NCI-H748 (cell line): Measurements from ENCODE around the gene NAB1.

Experiments used
- DNase-seq: peaks from one replicate; lab custom pipeline; 2025; ENCODE audit not compliant: unreplicated experiment; lab: John Stamatoyannopoulos, UW

NAB1 gene

DNA sequence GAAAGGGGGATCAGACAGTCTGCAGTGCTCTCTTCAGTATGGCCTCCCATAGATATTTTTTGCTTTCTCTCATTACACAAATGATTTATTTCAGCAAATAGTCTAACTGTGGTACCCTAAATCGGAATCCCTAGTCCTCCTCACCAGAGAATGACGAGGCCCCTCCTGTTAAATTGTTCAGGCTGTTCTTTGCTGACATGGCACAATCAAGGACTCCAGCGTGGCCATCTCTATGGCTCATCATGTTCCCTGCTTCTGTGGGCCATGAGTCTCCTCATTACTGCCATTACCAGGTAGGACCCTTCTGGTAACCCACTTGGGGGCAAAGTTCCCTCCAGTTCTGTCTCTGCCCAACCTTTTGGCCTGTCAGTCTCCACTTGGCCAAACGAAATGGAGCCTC, 62.2 kb downstream of the NAB1 start:
- no peak for DNase-seq

DNA sequence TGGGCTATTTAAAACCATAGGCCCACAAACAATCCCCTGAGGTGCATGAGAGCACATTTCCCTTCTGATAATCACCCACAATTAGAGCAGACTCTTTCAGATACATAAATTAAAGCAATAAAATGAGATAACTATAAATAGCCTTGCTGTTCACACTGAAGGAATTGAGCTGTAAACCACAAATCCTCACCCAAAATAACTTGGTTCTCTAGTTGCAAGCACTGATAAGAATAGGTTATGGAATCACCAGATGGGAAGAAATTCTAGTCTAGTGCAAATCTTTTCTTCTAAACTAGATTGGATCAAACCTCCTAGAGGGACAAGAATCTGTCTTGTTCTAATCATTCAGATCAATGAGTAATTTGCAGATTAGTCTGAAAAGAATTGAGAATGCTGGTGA, 64.6 kb downstream of the NAB1 start:
- no peak for DNase-seq

DNA sequence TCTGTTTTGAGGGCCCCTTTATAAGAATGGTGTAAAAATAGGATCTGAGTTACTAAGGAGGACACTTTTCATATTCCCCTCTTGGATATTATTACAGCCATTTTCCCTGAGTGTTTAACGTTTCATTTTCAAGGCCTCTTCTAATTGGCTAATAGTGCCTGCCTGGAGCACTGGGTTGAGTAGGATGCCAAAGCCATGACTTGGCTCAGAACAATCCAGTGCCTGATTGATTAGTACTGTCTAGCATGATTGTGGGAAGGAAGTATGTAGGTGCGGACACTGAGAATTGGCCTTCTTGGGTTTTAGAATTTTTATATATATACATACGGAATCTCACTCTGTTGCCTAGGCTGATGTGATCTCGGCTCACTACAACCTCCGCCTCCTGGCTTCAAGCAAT, 66.1 kb downstream of the NAB1 start:
- no peak for DNase-seq

DNA sequence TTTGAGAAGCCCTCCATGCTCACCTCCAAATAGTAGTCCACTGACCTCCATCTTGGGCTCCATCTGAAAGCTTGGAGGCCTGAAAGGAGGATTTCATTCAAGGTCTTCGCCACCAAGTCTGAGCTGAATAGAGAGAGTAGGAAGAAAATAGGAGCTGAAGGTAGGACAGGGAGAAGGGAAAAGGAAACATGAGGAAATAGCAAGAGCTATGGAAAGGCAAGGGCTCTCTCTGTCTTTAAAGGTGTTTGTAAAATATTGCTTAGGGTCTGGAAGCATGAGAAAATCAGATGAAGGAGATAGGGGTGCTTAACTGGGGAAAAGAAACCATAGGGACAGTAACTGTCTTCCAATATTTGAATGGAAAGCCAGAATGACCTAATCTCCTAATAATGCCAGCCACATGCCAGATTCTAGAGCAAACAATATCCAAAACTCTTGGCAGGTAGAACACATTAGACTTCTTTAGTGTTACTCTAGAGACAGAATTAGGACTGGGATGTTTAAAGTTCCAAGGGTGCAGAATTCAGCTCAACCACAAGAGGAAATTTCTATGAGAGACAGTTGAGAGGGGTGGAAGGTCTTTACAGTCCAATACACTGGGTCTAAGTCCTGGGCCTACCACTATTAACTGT, 67.4 kb downstream of the NAB1 start:
- DNase-seq, result no peak

DNA sequence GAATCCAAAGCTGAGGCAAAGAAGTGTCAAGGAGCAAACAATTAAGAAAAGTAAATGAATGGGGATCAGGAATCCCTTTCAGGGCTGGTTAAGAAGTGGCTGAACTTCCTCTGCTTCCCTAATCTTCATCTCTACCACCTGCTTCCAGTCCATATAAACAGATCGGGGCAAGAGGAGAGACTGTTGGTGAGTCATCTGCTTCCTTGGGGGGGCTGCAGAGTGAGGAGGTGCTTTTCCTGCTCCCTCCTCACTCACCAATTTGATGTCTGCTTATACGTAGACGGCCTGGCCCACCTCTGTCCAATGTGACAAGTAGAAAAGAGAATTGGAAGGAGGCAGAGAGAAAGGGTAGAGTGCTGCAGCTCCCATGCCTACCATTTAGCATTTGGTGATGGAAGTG, 68.4 kb downstream of the NAB1 start:
- no peak for DNase-seq

DNA sequence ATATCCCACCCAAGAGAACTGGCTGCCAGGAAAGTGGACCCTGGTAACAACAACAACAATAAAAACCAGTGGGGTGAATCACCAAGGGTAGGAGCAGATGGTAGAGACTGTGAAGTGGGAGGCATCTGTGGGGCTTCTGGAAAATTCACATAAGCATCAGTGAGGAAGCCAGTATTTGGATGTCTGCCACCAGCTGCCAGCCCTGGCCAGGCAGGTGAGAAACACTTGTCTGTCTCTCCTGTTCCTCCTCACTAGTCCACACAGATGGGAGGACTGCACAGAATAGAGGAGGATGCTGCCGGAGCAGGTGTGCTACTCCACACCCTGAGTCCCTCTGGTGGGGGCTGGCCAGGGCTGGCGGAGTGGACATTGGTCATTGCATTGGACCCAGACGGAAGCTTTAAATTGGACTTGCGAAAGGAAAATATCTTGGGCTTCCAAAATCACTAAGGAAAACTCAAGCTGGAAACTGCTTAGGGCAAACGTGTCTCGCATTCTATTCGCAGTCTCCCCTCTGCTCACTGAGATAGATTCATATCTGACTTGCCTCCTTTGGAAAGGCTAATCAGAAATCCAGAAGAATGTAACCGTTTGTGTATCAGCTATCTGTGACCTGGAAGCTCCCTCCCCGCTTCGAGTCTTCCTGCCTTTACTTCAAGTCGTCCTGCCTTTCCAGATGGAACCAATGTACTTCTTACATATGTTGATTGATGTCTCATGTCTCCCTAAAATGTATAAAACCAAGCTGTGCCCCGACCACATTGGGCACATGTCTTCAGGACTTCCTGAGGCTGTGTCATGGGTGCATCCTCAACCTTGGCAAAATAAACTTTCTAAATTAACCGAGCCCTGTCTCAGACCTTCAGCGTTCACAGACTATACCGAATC, 69.1 kb downstream of the NAB1 start:
- peak; percentile 45 for DNase-seq

DNA sequence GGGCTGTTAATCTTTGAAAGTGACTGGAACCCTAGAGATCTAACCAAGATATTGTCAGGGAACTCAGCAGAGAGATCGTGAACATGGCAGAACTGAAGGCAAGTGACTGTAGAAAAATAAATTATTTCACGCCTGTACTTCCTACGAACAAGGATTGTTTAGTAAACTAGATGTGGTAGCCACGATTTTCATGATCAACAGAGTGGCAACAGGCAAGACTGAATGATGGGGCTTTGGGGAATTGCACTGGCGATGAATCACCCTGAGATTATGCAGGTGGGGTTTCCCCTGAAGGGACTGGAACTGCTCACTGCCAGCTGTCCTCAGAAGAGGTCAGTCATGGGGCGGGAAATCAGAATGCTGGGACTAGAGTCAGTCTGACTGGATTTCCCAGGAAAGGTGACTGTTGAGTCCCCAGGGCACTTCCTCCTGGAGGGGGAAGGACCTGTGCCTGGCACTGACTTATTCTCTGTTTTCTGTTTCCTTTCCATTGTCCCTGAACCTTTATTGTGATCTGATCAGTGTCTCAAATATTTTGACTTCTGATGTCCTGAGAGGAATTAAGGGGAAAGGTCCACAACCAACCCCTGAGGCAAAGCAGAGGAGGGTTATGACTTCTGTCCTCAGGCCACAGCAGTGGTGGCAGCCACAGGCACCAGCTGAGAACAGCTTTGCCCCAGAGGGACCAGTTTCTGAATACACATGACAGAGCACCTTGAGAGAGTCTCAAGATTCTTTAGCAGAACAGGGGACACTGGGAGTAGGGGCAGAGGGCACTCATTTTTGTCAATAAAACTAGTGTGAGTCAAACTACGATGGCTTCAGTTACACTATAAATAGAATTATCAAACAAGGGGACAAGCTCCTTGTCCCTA, 70.0 kb downstream of the NAB1 start:
- DNase-seq, result no peak

DNA sequence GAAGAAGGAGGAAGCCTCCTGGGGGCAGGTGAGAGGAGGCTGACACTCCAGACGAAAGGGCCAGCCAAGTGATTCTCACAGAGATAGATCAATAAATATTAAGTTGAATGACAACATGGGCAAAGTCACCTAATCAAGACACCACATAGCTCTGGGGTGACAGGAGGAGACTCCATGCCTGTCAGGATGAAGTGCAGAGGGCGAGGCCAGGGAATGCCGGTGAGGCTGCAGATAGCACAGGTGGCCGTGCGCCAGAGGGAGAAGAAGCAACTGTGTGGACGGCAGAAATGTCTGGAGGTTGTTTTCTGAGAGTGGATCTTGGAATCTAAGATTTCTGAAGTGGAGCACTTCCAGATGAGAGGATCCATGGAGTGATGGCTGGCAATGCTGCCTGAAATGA, 71.4 kb downstream of the NAB1 start:
- no peak for DNase-seq

DNA sequence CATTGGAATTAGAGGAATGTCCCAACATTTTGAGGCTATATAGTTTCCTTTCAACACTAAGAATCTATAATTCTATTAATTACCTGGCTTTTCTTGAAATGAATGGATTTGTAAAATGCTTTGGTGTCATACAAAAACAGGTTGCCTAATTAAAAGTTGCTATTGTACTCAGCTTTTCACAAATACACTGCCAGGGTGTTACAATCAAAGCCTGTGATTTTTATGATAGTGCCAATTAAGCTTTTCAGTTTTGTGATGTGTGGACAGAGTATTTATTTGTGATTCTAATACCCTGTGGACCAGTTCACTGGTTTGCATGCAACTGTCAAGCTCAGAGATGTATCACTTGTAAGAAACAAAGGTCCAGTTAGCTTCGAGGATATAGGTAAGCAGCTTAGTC, 71.8 kb downstream of the NAB1 start:
- no peak for DNase-seq

DNA sequence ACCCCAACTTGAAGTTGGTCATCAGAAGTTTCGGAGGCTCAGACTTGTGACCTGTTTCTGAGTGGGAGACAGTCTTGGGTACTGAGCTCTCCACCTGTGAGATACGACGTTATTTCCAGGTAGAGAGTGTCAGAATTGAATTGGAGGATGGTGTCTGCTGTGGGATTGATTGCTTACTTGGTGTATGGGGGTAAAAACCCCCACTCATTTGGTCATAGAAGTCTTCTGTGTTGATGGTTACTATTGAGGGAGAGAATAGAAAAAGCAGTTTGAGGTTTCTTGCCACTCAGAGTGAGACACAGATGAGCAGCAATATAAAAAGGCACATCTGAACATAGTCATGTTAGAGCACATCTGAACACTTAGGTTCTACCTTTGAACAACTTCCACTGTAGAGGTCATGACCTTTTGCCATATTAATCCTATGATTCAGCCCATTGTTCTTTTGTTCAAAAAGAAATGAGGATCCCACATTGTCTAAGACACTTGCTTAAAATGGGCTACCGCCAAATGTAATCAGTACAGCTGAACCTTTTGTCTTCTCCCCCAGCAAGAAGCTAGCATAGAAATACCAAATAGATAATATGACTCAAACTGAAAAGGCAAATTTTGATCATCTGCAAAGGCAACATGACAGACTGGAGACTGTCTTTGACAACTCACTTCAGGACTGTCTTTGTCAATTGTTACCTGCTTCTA, 73.3 kb downstream of the NAB1 start:
- DNase-seq, result no peak

DNA sequence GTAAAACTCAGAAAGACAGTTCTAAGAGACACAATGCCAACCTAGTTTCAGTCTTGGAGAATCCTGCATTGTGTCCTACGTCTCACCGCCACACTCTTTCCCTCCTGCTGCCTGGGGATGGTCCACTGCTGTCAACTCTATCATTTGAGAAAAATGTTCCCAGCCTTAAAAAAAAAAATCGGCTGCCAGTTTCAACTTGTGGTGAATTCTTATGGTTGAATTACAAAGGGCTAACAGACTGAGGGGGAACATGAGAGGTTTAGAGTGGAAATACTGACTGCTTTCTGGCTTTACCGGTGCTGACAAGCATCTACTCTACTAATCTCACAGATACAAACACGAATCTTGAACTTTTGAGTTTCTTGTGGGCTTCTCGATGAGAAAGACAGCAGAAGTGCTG, 74.0 kb downstream of the NAB1 start:
- no peak for DNase-seq

DNA sequence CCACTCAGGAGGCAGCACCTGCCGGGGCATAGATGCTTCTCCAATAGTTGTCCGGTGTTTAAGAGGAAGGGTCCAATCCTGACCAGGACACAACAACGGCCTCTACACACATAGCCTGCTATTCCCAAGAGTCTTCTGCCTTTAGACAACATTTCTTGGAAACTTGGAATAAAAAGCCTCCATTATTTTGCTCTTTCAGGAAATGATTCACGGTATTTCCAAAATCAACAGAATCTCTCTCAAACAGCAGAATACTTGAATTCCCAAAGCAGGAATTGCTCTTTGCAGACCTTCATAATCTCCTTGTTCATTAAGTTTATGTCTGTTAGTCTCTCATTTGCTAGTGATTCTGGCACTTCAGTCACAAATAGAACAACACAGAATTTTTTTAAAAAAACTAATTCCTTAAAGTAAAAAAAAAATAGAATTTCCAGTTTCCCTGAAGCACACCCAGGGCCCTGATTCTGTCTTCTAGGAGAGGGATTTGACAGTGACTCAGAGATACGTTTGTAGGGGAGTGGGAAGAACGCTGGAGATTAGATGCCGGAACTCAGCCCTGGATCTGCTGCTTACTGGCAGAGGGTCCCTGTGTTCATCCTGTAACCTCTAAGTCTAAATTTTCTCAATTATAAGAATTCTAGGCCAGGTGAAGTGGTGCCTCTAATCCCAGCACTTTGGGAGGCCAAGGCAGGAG, 74.7 kb downstream of the NAB1 start:
- DNase-seq, result no peak

DNA sequence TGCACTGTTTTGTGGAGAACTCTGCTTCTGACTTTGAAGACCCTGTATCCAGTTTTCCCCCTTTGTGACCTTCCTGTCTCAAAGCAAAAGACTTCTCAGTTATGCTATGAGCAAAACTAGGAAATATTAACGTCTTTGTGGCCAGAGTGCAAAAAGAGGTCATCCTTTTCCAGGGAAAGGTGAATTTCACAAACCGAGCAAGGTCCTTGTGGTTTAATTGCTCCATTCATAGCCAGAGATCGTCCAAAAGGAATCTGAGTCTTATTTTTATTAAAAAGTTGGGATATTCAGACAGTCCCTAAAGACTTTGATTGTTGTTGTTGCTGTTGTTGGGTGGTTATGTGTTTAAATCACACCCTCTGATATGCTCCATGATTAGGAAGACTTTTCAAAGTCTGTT, 77.4 kb downstream of the NAB1 start:
- no peak for DNase-seq

DNA sequence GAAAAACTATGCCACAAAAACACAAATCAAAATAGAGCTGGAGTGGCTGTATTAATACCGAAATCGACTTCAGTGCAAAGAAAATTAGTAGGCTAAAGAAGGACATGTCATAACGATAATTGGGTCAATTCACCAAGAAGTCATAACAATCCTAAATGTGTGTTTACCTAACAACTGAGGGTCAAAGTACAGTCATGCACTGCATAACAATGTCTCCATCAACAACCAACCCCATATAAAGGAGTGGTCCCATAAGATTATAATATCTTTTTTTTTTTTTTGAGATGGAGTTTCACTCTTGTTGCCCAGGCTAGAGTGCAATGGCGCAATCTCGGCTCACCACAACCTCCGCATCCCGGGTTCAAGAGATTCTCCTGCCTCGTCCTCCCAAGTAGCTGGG, 87.5 kb downstream of the NAB1 start:
- no peak for DNase-seq

DNA sequence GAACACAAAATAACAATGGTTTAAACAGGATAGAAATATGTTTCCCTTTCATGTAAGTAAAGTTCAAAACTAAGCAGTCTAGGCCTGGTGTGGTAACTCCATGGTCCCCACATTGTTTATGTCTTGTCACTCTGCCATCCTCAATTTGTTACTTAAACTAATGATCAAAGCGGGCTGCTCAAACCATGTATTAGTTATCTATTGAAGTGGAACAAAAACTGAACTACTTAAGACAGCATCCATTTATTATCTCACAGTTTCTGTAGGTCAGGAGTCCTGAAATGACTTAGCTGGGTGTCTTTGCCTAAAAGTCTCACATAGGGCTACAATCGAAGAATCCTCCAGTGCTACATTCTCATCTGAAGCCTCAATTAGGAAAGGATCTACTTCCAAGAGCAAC, 91.6 kb downstream of the NAB1 start:
- no peak for DNase-seq
